Measurements from ENCODE around the gene CCDC141.

The CCDC141 gene

DNA sequence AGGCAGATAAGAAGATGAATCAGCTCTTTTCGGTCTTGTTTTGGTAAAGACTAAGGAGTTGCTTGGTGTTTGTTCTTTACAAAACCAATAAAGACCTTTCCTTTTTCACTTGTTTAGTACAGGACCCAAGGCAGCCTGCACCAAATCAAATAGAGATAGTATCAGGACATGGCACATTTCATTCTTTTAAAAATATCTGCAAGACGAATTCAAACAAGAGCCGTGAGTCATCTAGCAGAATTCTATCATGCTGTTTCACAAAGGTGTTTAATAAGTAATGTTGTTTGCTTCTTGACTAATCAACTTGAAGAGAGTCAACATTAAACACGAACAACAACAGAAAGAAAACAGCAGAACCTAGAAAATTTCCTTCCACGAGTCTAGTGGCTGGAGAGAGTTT lies 139.9 kb downstream of the CCDC141 start:
- no peak for DNase-seq (ENCODE audit: low read depth)

DNA sequence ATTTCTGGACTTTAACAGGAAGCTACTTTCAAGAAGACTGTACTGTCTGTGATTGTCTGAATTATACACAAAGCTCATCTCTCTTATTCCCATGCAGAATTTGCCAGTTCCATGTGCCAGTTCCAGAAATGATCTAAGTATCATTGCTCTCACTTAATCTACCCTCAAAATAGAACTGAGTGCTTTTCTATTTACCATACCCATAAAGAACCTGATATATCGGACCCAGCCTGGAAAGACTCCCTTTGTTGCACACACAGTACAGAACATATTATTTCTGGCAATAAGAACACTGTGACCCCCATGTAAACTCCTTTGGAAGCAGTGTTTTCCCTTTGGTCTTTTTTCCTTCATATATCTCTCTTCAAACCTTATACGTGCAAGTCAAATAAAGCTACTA lies 140.4 kb downstream of the CCDC141 start:
- no peak for DNase-seq (ENCODE audit: low read depth)

DNA sequence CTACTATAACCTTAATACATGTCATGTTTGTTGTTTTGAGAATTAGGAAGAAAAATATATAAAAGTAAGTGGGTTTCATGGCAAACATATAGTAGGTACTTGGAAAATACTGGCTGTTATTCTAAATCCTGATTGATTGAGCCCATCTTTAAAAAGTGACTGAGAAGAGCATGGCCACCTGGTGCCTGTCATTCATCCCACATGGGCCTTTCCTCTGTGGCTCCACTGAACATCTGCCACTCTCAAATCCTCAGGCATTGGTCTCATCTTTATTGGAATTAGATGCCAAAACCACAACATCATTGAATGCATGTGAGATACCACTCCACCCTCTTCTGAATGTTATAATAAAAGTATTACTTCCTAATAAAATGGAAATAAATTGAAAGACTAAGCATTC lies 141.1 kb downstream of the CCDC141 start:
- DNase-seq (ENCODE audit: low read depth), result no peak

DNA sequence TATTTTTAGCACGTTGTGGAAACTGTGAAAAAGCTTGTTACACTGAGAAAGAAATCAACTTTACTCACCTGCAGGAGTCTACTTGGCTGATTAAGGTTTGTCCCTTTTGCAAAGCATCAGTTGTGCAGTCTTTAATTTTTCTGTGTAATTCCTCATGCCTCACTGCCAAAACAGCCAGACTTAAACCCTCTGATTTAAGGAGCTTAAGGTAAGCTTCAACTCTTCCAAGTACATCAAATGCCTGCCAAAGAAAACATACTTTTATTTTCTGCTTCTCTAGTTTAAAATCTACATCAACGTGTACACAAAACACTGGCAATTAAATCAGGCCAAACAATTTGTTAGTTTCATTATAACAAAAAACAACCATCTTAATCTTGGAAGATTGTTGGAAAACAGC lies 144.7 kb downstream of the CCDC141 start:
- DNase-seq (ENCODE audit: low read depth), result no peak

DNA sequence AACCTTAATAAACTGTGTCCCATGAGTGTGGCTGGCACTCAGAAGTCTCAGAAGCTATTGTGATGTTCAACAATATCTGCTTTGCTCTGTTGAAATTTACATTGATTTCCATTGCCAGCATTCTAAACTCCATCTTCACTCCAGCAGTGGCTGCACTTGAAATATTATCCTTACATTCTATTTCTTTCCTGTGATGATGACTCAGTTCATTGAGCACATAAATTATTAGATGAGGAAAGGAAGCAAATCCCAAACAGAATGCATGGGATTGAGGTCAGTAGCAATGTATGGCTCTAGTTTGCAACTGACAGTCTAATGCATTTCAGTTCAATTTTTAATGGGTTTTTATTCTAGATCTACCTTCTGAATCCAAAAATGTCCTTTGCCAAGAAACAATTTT lies 150.3 kb downstream of the CCDC141 start:
- no peak for DNase-seq (ENCODE audit: low read depth)

DNA sequence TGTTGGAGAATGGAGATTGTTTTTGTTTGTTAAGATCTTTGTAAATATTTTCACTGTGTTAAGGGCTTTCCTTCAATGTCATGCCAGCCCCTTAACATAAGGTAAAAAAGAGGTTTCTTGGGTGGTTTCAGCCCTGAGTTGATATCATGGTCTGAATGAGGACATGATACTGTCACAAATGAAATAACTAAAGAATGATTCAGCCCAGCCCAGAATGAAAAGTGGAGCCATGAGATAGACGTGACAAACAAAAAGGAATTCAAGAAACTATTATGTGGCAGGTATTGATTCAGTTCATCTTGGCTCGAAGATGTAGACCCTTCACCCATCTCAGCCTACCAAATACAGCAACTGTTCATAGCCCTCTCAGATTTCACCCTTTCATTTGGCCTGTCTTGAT lies 154.1 kb downstream of the CCDC141 start:
- no peak for DNase-seq (ENCODE audit: low read depth)

DNA sequence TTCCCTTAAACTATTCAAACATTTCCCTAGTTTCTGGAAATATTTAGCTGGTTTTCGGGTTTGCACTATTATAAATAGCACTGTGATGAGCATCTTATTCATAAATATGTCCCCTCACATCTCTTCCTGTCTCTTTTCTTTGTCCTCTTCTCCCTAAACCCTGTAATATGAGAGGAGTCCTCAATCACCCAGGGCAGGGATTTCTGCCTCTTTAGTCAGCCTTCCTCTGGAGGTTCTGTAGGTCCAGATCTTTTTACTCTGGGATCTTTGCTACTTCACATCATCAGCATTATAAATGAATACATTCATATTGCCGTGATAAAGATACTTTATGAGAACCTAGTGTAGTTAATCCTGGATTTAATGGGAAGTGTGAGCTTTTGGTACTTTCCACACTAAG lies 154.8 kb downstream of the CCDC141 start:
- no peak for DNase-seq (ENCODE audit: low read depth)

DNA sequence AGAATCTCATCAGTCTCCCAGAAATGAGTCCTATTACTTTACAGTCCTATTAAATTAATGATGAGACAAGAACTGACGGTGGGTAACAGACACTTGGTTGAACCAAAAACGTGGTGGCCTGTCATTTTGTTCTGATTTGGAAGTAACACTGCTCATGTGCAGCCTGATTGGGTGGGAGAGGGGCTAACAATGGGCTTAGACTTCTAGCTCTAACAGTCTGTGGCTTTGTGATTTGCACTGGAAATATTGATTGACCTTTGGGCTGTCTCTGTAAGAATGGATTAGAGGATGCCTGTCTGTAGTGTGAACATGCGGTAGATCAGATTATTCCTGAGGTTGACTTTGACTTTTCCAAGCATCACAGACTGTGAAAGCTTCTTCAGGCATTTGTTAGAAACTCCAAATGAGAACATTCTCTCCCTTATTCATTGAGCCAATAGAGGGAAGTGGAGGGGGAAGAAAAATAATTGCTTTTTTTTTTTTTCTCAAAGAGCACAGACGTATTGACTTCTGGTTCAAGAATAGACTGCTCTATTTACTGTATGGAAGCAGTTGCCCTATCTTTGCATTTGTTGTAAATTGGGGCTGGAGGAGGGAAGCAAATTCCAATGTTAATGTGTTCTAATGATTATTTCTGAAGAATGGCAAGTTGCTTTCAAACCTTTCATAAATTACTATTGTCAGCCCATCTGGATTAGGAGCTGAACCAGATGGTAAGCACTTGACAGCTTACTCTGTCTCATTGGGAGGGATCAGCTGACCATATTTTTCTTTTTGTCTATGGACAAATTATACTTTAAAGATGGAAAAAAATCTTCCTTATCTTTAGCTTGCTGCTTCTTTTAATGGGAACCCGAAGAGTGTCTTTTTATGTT lies 156.9 kb downstream of the CCDC141 start:
- no peak for DNase-seq (ENCODE audit: low read depth)

DNA sequence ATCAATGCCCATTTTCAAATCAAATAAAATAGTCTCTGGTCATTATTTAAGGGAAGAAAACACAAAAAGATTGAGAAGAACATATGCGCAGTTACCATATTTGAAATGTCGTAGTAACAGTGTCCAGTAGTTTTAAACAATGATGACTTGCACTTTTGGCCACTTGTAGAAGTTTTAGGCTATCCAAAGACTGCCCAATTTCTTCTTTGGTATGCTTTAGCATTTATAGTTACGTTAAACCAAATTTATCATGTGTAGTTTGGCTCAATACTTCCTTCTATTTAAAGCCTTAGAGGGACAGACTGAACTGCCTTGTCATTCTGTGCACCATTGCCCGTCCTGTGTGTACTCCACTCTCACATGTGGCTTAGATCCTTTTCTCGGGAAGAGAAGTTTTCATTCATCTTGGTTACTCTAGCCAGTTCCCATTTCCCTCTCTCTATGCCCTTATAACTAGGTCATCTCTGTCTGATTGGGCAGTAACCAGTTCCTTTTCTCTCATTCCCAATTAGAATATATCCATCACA lies 157.9 kb downstream of the CCDC141 start:
- DNase-seq (ENCODE audit: low read depth), result no peak

DNA sequence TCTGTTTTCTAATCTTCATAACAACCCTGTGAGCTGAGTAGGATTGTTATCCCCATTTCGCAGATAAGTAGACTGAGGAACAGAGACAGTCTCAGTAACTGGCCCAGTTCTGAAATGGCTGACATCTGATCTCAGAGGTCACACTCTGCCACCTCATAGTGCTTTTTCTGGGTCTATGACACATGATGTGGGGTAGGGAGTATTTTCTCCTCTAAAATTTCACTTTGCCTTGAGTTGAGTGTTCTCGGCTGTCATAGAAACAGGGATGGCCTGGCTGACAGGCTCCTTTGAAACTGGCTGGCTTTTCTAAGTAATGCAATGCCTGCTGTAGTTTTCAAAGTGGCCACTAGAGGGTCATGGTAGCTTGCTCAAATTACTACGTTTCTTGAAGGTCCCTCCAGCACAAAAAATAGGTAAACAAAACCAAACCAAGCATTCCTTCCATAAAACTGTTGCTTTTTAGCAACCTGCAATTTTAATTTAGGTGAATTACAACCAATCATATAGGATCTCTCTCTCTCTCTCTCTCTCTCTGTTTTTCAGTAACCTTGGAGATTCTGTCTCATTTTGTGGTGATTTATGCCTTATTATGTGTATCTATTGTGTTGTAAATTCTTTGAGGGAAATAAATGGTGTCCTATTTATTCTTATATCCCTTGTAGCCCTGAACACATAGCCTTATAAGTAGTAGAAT lies 158.5 kb downstream of the CCDC141 start:
- DNase-seq (ENCODE audit: low read depth), result peak; percentile 63

DNA sequence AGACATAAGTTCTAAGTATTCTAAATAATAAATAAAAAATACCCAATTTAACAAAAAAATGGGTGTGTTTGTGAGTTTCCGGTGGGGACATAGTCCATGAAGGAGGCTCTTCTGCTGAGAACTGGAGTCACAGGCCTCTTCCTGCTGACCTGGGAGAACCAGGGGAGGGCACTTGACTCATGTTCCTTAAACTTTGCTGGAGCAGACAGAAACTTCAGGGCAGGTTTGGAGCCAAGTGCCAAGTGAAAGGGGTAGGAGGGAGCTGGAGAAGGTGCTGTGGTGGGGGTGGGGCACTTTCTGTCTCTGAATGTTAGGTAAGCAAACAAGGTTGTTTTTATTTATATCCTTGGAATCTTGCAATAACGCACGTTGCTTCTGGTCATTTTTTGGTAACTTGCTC lies 163.9 kb downstream of the CCDC141 start:
- no peak for DNase-seq (ENCODE audit: low read depth)

DNA sequence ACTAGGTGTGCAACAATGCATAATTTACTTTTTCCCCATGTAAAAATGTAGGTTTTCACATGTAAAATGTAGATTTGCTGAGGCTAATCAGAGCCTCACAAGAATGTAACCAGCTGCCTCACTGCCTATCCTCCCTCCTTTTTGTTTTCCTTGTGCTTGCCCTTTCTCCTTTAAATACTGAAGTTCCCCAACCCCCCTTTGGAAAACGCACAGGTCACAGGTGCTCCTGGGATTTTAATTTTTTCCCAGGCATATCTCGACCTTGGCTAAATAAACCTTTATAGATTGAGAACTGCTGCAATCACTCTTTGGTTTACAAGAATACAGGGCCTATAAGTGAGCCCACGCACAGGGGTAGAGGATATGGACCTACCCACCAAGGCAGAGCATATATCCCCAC lies 165.5 kb downstream of the CCDC141 start:
- DNase-seq (ENCODE audit: low read depth), result no peak

DNA sequence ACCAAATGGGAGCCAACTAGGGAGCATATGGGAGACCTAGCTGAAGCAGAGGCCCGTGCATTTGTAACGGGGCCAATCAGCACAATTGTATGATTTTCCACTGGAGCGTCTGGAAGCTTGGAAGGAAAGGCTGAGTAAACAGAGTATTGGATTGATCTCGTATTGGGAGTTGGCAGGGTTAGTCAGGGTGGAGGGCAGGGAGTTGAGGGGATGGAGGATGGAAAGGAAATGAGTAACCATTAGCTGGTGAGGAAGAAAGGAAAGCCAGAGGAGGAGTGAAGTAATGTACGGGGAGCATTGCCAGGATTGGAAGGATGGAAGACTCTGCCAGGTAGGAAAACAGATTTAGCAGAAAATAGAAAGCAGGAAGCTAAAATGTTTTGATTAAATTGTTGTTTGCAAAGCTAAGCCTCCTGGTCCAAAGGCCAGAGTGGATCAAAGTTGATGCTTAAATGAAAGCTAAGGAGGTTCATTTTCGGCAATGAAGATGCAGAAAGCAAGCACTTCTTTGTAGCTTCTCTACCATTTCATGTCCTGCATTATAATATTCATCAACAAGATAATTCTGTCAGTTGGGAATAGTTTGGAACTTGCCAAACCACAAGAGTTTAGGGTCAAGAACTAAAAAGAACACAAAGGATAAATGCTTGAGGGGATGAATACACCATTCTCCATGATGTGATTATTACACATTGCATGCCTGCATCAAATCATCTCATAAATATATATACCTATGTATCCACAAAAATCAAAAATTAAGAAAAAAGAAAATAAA lies 167.1 kb downstream of the CCDC141 start:
- DNase-seq (ENCODE audit: low read depth), result peak; percentile 58

DNA sequence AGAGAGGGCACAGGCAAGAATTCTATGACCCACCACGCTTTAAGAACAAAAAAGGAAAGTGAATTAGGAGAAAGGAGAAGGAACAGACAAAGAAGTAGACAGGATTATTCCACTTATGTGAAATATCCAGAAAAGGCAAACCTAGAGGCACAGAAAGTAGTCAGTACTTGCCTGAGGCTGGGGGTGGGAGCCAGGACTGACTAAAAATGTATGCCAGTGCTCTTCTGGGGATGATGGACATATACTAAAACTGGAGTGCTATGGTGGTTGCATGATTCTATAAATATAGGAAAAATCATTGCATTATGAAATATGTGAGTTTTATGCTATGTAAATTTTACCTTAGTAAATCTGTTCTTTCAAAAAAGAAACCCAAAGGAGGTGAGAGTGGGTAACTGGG lies 168.9 kb downstream of the CCDC141 start:
- DNase-seq (ENCODE audit: low read depth), result no peak

DNA sequence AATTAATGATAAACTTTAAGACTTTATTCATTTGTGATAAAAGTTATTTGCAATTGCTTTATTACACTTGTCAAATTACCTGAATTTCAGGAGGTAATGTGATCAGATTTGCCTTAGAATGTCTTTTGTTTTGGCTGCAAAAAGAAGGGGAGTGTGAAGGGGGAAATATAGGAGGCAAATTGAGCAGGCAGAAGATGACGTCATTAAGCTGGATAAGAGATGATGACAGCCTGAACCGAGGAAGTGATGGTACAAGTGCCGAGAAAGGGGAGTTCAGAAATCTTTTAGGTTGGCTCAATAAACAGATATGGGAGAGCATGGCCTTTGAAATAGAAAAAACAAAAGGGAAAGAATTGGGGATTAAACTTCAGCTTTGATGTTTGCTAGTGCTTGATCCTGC lies 169.7 kb downstream of the CCDC141 start:
- no peak for DNase-seq (ENCODE audit: low read depth)

DNA sequence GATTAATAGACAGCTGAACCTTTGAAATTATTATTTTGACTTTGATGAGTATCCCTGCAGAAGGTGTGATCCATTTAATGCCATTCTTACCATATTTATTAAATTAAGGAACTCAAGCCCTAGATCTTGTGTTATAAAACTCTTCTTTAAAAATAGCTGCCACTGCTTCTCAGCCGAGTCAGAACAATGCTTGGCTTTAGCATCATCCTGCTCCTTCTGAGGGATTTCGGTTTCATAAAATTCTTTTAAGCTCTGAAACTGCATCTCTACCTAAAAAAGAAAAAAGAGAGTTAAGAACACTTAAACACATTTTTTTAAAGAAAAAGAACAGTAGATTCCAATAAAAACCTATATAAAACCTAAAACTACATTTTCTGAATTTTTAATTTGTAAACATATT lies 172.1 kb downstream of the CCDC141 start:
- DNase-seq (ENCODE audit: low read depth), result no peak

DNA sequence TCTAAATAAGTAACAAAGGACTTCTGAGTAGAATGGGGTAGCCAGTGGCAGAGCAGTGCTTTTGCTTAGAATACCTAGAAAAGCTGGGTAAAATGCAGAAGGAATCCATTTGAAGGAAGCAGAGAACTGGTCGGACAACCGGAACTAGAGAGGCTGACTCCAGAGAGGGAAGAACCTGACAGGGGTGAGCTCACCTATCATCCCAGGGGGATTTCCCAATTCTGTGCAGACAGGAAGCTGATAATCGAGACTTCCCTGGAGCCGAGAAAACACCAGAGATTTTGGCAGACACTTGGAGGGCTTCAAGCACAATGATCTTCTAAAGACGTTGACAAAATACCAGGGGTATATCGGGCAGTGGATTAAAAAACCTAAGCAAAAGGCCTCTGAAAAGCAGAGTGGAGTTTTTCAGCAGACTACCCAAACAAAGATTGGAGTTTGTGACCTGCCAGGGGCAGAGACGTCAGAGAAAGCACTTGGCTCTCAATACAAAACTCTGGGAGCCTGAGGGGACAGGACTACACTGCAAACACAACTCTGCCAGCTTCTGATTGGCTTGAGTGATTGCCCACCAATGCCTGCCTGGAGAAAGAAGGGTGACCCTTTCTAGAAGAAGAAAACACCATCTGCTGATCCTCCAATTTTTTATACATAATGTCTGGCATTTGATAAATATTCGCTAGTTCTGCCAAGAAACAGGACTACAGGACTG lies 175.3 kb downstream of the CCDC141 start:
- DNase-seq (ENCODE audit: low read depth), result no peak

DNA sequence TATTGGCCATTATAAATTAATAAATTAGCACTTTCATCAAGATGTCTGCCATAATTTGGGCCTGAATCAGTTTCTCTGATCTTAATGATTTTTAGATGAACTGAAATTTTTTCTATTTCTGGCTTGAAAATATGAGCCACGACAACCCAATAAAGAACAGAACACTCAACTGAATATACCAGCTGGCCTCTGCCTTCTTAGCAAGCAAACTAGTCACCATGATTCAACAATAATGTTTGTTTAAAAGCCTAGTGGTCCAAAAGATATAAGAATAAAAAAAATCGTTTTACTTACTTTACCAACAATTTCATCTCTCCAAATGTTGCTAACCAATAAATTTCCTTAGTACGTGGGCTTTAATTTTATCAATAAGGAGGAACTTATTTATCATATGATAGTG lies 176.0 kb downstream of the CCDC141 start:
- no peak for DNase-seq (ENCODE audit: low read depth)

DNA sequence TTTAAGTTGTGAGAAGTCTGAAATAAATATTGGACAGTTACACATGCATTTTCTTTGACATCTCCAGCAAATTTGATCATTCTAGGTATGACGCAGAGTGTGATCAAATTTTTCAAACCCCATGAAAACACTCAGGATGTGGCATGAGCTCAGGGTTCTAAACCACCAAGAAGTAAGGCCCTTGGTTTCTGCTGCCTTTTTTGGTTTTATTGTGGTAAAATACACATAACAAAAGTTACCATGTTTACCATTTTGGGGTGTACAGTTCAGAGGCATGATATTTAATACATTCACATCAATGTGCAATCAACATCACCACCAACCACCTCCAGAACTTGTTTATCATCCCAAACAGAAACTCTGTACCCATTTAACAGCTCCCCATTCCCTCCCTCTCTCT lies 178.4 kb downstream of the CCDC141 start:
- DNase-seq (ENCODE audit: low read depth), result no peak

DNA sequence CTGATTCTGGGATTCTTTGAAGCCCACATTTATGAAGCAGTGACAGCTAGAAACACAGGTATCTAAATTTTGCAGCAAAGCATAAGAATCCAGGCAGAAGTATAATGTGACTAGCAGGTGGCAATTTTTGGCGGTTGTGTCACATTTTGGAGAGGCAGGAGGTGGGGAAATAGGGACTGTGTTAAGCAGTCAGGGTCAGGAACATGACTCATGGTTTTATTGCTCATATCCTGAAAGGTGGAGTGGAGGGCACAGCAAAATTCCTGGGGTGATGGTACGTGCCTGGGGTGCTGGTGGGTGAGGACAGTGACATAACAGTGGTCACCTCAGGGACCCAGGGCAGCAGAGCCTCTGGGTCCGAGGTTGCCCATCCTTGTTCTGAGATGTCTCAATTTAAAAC lies 179.2 kb downstream of the CCDC141 start:
- no peak for DNase-seq (ENCODE audit: low read depth)

DNA sequence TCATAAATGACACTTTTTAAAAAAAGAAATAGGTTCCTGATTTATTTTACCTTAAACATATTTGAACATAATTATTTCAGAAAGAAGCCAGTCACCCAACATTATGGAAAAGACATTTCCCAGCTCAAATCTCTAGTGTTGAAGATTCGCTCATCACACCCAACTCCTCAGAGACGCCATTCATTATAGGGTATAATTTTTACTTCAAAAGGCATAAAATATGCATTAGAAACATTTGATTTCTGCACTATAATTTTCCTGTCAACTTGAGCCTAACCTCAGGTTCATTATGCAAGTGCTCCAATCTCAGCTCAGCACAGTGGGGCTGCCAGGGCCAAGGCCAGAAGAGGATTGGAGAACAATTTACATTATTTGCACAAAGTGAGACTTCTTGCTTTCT lies 183.9 kb downstream of the CCDC141 start:
- no peak for DNase-seq (ENCODE audit: low read depth)
